Type B pancreatic cell (in vitro differentiated cells): ENCODE measurements around the gene HMGN1. TPM values are rescaled to one million over a fixed set of nuclear protein-coding genes. Genes with fewer than 3 reads are reported as not detected.
A peak's percentile ranks its signal among the peaks of the same experiment; 100 is the strongest.

ENCODE experiments used
- DNase-seq: peaks from one replicate; pipeline ENCODE4 v3.0.0; 2021; ENCODE audit warnings: mixed read lengths; ENCODE audit not compliant: unreplicated experiment; ENCODE audit errors: extremely low spot score
- H3K27ac Mint-ChIP-seq: 2 replicates; pipeline ENCODE4 v1.8.0; 2021; ENCODE audit warnings: mild to moderate bottlenecking, mixed read lengths
- H3K27me3 Mint-ChIP-seq: 2 replicates; pipeline ENCODE4 v1.8.0; 2021; ENCODE audit warnings: mixed read lengths
- H3K36me3 Mint-ChIP-seq: 2 replicates; pipeline ENCODE4 v1.8.0; 2021; ENCODE audit warnings: mixed read lengths
- H3K4me1 Mint-ChIP-seq: one replicate; pipeline ENCODE4 v1.8.0; 2021; ENCODE audit warnings: mixed read lengths; ENCODE audit not compliant: unreplicated experiment
- H3K4me3 Mint-ChIP-seq: 2 replicates; pipeline ENCODE4 v1.8.0; 2021; ENCODE audit warnings: mild to moderate bottlenecking, mixed read lengths
- H3K9me3 Mint-ChIP-seq: 2 replicates; pipeline ENCODE4 v1.8.0; 2021; ENCODE audit warnings: mixed read lengths
- total RNA-seq: library from RNA; stranded (reverse); gene quantifications from 2 replicates; pipeline ENCODE4 v1.2.1, GENCODE V29; 2021; ENCODE audit warnings: low replicate concordance
- TF ChIP-seq, protein P1 (sequence below): fragments of 200-600 bp; sonication (generic); conservative IDR thresholded peaks from 2 replicates; pipeline ENCODE4 v1.5.0; 2021; ENCODE audit warnings: antibody characterized with exemption, mild to moderate bottlenecking

Gene HMGN1
- total RNA-seq, 1 donor from 2014 or later = 479 TPM

DNA sequence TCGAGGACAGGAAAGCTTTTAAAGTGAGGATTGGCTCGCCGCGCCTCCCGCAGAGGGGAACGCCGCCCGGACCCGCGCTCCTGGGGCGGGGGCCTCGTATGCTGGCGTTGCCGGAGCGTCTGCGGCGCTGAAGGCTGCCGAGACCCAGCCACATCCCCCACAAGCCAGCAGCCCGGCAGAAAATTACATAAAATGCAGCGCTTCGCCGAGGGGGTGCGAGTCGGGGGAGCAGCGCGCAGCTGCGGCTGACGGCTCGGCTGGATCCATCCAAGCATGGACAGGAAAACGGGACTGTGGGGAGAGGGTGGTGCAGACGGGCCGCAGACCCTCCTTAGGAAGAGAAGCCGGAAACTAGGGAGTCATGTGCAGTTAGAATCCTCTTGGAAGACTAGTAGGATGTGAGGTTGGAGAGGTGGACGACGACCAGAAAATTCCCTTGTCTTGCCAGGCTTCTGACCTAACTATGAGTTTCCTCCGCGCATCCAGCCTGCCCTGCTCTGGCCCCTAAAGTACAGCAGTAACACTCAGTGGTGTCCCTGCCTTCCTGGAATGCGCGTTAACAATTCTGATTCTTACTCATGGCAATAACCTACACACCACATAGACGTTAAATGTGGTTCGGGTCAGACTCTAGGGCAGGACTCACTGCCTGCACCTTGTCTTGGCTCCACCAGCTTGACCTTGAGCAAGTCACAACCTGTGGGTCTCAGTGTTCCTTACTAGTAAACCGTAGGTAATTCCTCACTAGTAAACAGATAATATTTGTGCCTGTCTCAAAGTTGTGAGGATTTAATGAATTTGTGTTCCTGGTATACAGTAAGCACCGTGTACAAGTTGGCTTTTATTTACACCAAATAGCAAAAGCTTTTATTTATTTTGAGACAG is 34.5 kb downstream of the HMGN1 start:
- TF ChIP-seq, protein P1, sequence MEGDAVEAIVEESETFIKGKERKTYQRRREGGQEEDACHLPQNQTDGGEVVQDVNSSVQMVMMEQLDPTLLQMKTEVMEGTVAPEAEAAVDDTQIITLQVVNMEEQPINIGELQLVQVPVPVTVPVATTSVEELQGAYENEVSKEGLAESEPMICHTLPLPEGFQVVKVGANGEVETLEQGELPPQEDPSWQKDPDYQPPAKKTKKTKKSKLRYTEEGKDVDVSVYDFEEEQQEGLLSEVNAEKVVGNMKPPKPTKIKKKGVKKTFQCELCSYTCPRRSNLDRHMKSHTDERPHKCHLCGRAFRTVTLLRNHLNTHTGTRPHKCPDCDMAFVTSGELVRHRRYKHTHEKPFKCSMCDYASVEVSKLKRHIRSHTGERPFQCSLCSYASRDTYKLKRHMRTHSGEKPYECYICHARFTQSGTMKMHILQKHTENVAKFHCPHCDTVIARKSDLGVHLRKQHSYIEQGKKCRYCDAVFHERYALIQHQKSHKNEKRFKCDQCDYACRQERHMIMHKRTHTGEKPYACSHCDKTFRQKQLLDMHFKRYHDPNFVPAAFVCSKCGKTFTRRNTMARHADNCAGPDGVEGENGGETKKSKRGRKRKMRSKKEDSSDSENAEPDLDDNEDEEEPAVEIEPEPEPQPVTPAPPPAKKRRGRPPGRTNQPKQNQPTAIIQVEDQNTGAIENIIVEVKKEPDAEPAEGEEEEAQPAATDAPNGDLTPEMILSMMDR = no peak
- DNase-seq = peak; percentile 77
- peak overlapping the region; percentile 96 for H3K27ac Mint-ChIP-seq
- no peaks in the 10 kb centered on the region for H3K9me3 Mint-ChIP-seq
- H3K27me3 Mint-ChIP-seq = peaks cover 8% of the 10 kb centered on the region
- peaks cover 19% of the 10 kb centered on the region for H3K36me3 Mint-ChIP-seq
- peak overlapping the region; percentile 94 for H3K4me3 Mint-ChIP-seq
- peaks cover 35% of the 10 kb centered on the region for H3K4me1 Mint-ChIP-seq

DNA sequence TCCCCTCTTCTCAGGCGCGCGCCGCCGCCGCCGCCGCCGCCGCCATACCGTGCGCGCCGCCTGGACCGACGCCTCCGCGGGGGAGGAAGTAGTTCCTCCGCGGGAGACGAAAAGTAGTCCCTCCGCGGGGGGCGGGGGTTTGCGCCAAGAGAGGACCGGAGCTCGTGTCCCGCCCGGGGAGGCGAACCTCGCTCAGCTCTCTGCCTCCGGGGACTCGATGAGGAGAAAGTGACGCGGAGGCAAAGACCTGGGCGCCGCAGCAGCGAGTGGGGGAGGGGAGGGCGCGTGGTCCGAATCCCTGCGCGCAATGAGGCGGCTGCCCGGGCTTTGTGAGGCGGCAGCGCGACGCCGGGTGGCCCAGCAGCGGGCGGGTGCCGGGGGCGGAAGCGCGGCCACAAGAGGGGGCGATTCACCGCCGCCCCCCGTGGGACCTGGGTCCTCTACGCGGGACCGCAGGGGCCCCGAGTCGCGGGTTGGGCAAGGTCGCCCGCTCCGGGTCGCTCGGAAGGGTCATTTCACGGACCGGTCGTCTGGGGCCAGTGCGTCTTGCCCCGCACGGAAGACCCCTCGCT is 35.2 kb downstream of the HMGN1 start, which contains the start of gene BRWD1:
Gene BRWD1 (minus strand): TSS at position 62 of the 572 bp plus-strand sequence. CDS start 141 bp downstream, outside the sequence.
- Mint-ChIP-seq H3K27ac (peak within 1 kb of the TSS; percentile 96), H3K36me3 (peaks cover 17% of the 10 kb centered on the region), H3K4me1 (peaks cover 32% of the 10 kb centered on the region), H3K4me3 (peak within 1 kb of the TSS; percentile 94), H3K9me3 (no peaks in the 10 kb centered on the region), H3K27me3 (peaks cover 8% of the 10 kb centered on the region)
- peak; percentile 85 for DNase-seq
- TF ChIP-seq, protein P1 = peak; percentile 45

DNA sequence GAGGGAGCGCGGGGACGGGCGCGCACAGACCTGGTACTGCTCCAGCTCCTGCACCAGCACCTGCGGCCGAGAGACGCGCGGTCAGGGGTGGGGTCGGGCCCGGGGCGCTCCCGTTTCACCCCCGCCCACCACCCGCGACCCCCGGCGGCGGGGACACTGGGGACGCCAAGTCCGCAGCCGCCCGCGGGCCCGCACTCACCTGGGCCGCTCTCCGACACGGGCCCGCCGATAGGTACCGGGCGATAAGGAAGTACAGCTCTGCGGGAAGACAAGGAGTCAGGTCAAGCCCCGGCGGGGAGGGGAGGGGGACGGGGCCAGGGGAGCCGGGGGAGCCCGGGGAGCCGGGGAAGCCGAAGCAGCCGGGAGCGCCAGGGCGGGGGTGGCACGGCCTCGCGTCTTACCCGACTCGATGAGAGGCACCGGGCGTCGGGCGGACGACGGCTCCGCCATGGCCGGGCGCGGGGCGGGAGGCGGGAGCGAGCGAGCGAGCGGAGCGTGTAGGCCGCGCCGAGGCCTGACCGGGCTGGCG is 35.8 kb downstream of the HMGN1 start:
- peak overlapping the region; percentile 93 for H3K27ac Mint-ChIP-seq
- peaks cover 19% of the 10 kb centered on the region for H3K36me3 Mint-ChIP-seq
- H3K9me3 Mint-ChIP-seq = no peaks in the 10 kb centered on the region
- H3K4me1 Mint-ChIP-seq = peaks cover 32% of the 10 kb centered on the region
- peak; percentile 72 for DNase-seq
- H3K4me3 Mint-ChIP-seq = peak overlapping the region; percentile 94
- peaks cover 8% of the 10 kb centered on the region for H3K27me3 Mint-ChIP-seq
- TF ChIP-seq, protein P1 = no peak

DNA sequence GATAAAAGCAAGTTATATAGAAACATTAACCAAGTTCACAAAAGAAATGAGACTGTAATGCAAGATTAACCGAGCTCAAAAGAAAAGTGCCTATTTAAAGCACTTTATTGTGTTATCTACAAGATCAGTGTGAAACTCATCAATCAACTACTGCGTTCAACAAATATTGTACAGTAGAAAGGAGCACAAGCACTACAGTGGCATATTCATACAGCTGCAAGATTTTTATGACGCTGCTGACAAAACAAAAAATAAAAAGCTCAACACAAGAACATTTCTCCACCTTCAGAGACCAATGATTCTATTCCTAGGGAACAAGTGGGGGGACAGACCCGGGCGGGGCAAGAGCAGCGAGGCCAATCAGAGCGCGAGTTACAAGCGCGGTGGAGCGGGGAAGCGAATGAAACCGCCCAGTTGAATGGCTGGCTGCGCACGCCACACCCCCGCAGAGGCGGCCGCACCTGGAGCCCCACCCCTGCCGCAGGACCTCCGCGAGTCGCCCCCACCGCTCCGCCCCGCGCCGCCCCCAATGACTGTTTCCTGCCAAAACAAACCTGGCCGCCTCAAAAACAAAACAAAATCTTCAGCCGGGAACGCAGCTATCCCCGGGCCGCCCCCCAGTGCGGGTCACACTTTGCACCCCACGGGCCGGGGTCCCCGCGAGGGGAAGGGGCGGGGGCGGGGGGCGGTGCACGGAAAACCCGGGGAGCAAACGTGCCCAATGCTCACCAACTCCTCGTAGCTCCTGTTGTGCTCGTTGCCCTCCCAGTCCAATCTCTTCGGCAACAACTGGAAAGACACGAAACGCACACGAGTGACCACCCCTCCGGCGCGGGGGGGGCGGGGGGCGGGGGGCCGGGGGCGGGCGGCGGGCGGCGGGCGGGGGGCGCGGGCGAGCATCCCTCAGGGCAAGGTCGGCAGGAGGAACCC is 36.5 kb downstream of the HMGN1 start:
- Mint-ChIP-seq H3K9me3 (no peaks in the 10 kb centered on the region), H3K27ac (peak overlapping the region; percentile 96), H3K4me1 (peaks cover 24% of the 10 kb centered on the region), H3K4me3 (peak overlapping the region; percentile 94), H3K36me3 (peaks cover 19% of the 10 kb centered on the region), H3K27me3 (peaks cover 8% of the 10 kb centered on the region)
- TF ChIP-seq, protein P1 = no peak
- peak; percentile 96 for DNase-seq

DNA sequence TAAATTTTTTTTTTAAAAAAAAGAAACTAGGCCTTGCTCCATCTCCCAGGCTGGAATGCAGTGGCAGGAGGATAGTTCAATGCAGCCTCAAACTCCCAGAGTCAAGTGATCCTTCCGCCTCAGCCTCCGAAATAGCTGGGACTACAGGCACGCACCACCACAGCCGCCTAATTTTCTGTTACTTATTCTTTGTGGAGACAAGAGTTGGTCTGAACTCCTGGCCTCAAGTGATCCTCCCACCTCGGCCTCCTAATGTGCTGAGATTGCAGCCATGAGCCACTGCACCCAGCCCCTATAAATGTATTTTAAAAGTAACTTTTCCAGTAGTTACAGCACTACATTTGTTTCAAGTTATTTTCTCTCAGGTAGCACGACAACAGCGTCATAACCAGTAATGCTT is 37.7 kb downstream of the HMGN1 start:
- H3K4me3 Mint-ChIP-seq = no peak overlapping the region
- H3K36me3 Mint-ChIP-seq = peaks cover 22% of the 10 kb centered on the region
- DNase-seq = no peak
- TF ChIP-seq, protein P1 = no peak
- no peaks in the 10 kb centered on the region for H3K9me3 Mint-ChIP-seq
- H3K27me3 Mint-ChIP-seq = peaks cover 8% of the 10 kb centered on the region
- H3K27ac Mint-ChIP-seq = no peak overlapping the region
- peaks cover 19% of the 10 kb centered on the region for H3K4me1 Mint-ChIP-seq
